ENCODE data around the gene DOCK1. TPM values are rescaled to one million over a fixed set of nuclear protein-coding genes. Genes with fewer than 3 reads are reported as not detected.

Gene DOCK1
- polyA plus RNA-seq, 1 donor from 2014 or later, result 2.7 TPM

DNA sequence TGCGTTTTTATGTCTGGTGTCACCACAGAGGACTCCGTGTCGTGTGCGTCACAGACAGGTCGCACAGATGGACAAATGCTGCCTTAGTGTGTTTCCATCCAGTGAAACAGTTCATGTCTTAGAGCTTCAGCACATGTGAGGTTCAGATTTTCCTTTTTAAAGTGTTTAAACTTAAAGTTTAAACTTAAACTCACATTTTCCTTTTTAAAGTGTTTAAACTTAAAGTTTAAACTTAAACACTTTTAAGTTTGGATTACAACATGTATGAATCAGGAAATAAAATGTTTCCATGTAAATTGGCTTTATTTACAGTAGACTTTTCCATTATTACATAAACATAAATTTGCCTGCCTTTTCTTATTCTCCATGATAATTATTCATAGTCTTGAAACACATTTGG is 223.9 kb downstream of the DOCK1 start:
- Histone ChIP-seq H3K9me2 (ENCODE audit: insufficient read depth, low read length) (no peaks in the 10 kb centered on the region), H2AFZ (ENCODE audit: low read depth, low read length) (no peak overlapping the region), H4K20me1 (ENCODE audit: insufficient read depth) (no peaks in the 10 kb centered on the region), H3K9ac (ENCODE audit: low read length) (no peak overlapping the region), H3K36me3 (ENCODE audit: insufficient read depth, low read length) (no peaks in the 10 kb centered on the region), H3K4me2 (ENCODE audit: low read length) (no peak overlapping the region), H3K9me3 (ENCODE audit: low read length) (no peaks in the 10 kb centered on the region), H3F3A (ENCODE audit: insufficient read depth, low read length, poor library complexity, severe bottlenecking) (no peaks in the 10 kb centered on the region), H3K27me3 (ENCODE audit: insufficient read depth, low read depth, low read length) (no peaks in the 10 kb centered on the region), H3K4me3 (ENCODE audit: low read length) (no peak overlapping the region), H3K27ac (ENCODE audit: low read length) (no peak overlapping the region), H3K79me2 (replicated peaks; ENCODE audit: insufficient read depth, low read length) (no peaks in the 10 kb centered on the region)
- no peak for TF ChIP-seq RAD21 (conservative IDR thresholded peaks at IDR 0.05)
- TF ChIP-seq, protein P1, sequence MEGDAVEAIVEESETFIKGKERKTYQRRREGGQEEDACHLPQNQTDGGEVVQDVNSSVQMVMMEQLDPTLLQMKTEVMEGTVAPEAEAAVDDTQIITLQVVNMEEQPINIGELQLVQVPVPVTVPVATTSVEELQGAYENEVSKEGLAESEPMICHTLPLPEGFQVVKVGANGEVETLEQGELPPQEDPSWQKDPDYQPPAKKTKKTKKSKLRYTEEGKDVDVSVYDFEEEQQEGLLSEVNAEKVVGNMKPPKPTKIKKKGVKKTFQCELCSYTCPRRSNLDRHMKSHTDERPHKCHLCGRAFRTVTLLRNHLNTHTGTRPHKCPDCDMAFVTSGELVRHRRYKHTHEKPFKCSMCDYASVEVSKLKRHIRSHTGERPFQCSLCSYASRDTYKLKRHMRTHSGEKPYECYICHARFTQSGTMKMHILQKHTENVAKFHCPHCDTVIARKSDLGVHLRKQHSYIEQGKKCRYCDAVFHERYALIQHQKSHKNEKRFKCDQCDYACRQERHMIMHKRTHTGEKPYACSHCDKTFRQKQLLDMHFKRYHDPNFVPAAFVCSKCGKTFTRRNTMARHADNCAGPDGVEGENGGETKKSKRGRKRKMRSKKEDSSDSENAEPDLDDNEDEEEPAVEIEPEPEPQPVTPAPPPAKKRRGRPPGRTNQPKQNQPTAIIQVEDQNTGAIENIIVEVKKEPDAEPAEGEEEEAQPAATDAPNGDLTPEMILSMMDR (IDR thresholded peaks at IDR 0.05; ENCODE audit: poor library complexity, severe bottlenecking), result no peak
- TF ChIP-seq TAF1 (IDR thresholded peaks at IDR 0.05; ENCODE audit: low read depth), result no peak
- TF ChIP-seq SMC3 (conservative IDR thresholded peaks at IDR 0.05; ENCODE audit: poor library complexity), result no peak
- TF ChIP-seq MXI1 (conservative IDR thresholded peaks at IDR 0.05; ENCODE audit: poor library complexity, severe bottlenecking), result no peak
- no peak for TF ChIP-seq POLR2AphosphoS5 (IDR thresholded peaks at IDR 0.05)
- TF ChIP-seq, protein P2, sequence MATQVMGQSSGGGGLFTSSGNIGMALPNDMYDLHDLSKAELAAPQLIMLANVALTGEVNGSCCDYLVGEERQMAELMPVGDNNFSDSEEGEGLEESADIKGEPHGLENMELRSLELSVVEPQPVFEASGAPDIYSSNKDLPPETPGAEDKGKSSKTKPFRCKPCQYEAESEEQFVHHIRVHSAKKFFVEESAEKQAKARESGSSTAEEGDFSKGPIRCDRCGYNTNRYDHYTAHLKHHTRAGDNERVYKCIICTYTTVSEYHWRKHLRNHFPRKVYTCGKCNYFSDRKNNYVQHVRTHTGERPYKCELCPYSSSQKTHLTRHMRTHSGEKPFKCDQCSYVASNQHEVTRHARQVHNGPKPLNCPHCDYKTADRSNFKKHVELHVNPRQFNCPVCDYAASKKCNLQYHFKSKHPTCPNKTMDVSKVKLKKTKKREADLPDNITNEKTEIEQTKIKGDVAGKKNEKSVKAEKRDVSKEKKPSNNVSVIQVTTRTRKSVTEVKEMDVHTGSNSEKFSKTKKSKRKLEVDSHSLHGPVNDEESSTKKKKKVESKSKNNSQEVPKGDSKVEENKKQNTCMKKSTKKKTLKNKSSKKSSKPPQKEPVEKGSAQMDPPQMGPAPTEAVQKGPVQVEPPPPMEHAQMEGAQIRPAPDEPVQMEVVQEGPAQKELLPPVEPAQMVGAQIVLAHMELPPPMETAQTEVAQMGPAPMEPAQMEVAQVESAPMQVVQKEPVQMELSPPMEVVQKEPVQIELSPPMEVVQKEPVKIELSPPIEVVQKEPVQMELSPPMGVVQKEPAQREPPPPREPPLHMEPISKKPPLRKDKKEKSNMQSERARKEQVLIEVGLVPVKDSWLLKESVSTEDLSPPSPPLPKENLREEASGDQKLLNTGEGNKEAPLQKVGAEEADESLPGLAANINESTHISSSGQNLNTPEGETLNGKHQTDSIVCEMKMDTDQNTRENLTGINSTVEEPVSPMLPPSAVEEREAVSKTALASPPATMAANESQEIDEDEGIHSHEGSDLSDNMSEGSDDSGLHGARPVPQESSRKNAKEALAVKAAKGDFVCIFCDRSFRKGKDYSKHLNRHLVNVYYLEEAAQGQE (IDR thresholded peaks at IDR 0.05; ENCODE audit: borderline replicate concordance), result no peak
- no peak for TF ChIP-seq EZH2 (IDR thresholded peaks at IDR 0.05; ENCODE audit: borderline replicate concordance, insufficient read depth, low read length, poor library complexity, severe bottlenecking)
- no peak for TF ChIP-seq EP300 (conservative IDR thresholded peaks at IDR 0.05; ENCODE audit: poor library complexity, severe bottlenecking)

DNA sequence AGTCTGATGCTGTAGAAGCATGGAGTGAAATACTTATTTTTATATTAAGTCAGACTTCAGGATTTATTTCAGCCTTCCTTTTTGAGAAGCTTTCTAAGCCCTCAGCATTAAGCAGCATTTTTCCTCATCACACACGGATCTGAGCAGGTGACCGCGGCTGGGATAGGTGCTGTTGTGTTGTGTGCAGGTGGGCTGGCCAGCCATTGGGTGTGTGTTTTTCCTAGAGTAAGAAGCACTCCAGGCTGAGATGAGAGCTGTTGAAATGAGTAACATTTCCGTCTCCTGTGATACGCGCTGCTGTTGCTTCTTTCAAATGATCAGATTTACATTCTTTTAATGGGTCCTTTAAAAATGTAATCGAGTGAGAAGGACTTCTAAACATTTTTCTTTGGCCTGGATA is 227.2 kb downstream of the DOCK1 start:
- no peak overlapping the region for H3K27ac ChIP-seq (ENCODE audit: low read length)
- H3K79me2 ChIP-seq (replicated peaks; ENCODE audit: insufficient read depth, low read length), result no peaks in the 10 kb centered on the region
- H3K27me3 ChIP-seq (ENCODE audit: insufficient read depth, low read depth, low read length), result no peaks in the 10 kb centered on the region
- H3F3A ChIP-seq (ENCODE audit: insufficient read depth, low read length, poor library complexity, severe bottlenecking), result no peaks in the 10 kb centered on the region
- no peaks in the 10 kb centered on the region for H3K36me3 ChIP-seq (ENCODE audit: insufficient read depth, low read length)
- no peaks in the 10 kb centered on the region for H3K9me2 ChIP-seq (ENCODE audit: insufficient read depth, low read length)
- H3K4me3 ChIP-seq (ENCODE audit: low read length), result no peak overlapping the region
- H3K9me3 ChIP-seq (ENCODE audit: low read length), result no peaks in the 10 kb centered on the region
- H3K4me2 ChIP-seq (ENCODE audit: low read length), result no peak overlapping the region
- no peak overlapping the region for H3K9ac ChIP-seq (ENCODE audit: low read length)
- TF ChIP-seq, protein P2 (IDR thresholded peaks at IDR 0.05; ENCODE audit: borderline replicate concordance), result no peak
- TF ChIP-seq TAF1 (IDR thresholded peaks at IDR 0.05; ENCODE audit: low read depth) (no peak), SMC3 (conservative IDR thresholded peaks at IDR 0.05; ENCODE audit: poor library complexity) (no peak)
- H2AFZ ChIP-seq (ENCODE audit: low read depth, low read length), result no peak overlapping the region
- H4K20me1 ChIP-seq (ENCODE audit: insufficient read depth), result no peaks in the 10 kb centered on the region

All from neural cell (in vitro differentiated cells).